GM23248 (cell line): Measurements from ENCODE around the gene NEXMIF.

ENCODE experiments used
- EZH2 ChIP-seq: fragments of 200-600 bp; sonication (generic); IDR thresholded peaks from 2 replicates; pipeline ENCODE4 v1.6.1; 2018; ENCODE audit warnings: antibody characterized with exemption, mild to moderate bottlenecking; ENCODE audit not compliant: insufficient read depth, poor library complexity, severe bottlenecking
- EZH2phosphoT487 ChIP-seq: fragments of 200-600 bp; sonication (generic); IDR thresholded peaks from 2 replicates; pipeline ENCODE4 v1.6.1; 2018; ENCODE audit warnings: antibody characterized with exemption, moderate library complexity, mild to moderate bottlenecking, low read depth; ENCODE audit not compliant: insufficient read depth

- no peak for TF ChIP-seq EZH2
- TF ChIP-seq EZH2phosphoT487 = no peak
These were observed 1.3 kb downstream of the NEXMIF start for GRCh38 chrX:74923942-74924448.
